ENCODE data around the gene CDHR4. TPM values are rescaled to one million over a fixed set of nuclear protein-coding genes. Genes with fewer than 3 reads are reported as not detected.

CDHR4 gene
- total RNA-seq, 1 donor from 2014 or later: not detected

- intact Hi-C loops (cut with micrococcal nuclease): no loop called here
These were observed 53.7 kb downstream of the CDHR4 start for GRCh38 chr3:49745986-49746385.

Other genes with a start within 250 kb of the CDHR4 start
- gene BSN, start 245.4 kb downstream of the CDHR4 start, total RNA-seq: 0.07 TPM in 2 replicates
- gene APEH, start 125.5 kb downstream of the CDHR4 start, total RNA-seq: 108 and 111 TPM in 2 replicates
- 9.3 and 10.4 TPM in 2 replicates for gene MST1, start 110.4 kb downstream of the CDHR4 start, total RNA-seq
- gene RNF123, start 110.3 kb downstream of the CDHR4 start, total RNA-seq: 44.1 and 50.0 TPM in 2 replicates
- 0.27 TPM in 1 of 2 replicates, not detected in the other for gene AMIGO3, start 80.2 kb downstream of the CDHR4 start, total RNA-seq
- gene GMPPB, start 75.9 kb downstream of the CDHR4 start, total RNA-seq: 59.9 and 61.6 TPM in 2 replicates
- 34.2 and 37.4 TPM in 2 replicates for gene IP6K1, start 13.3 kb downstream of the CDHR4 start, total RNA-seq
- gene INKA1, start 3.4 kb upstream of the CDHR4 start, total RNA-seq: 0.41 and 0.82 TPM in 2 replicates
- gene UBA7, start 14.1 kb upstream of the CDHR4 start, total RNA-seq: 213 and 218 TPM in 2 replicates
- 30.4 and 31.8 TPM in 2 replicates for gene TRAIP, start 56.7 kb upstream of the CDHR4 start, total RNA-seq
- not detected in 2 replicates for gene CAMKV, start 70.0 kb upstream of the CDHR4 start, total RNA-seq
- gene MST1R, start 104.0 kb upstream of the CDHR4 start, total RNA-seq: 2.1 and 3.2 TPM in 2 replicates
- gene MON1A, start 129.9 kb upstream of the CDHR4 start, total RNA-seq: 13.5 and 14.4 TPM in 2 replicates
- gene RBM6, start 140.3 kb upstream of the CDHR4 start, total RNA-seq: 106 and 109 TPM in 2 replicates

Data from T-helper 2 cell treated with Interferon-gamma antibody and Interleukin-4, amounts not matched to agents 100 ng/mL and 5 ng/mL, for 36 hours (primary cell).